ENCODE data around the gene ACACB.
A peak's percentile ranks its signal among the peaks of the same experiment; 100 is the strongest.

Gene ACACB

DNA sequence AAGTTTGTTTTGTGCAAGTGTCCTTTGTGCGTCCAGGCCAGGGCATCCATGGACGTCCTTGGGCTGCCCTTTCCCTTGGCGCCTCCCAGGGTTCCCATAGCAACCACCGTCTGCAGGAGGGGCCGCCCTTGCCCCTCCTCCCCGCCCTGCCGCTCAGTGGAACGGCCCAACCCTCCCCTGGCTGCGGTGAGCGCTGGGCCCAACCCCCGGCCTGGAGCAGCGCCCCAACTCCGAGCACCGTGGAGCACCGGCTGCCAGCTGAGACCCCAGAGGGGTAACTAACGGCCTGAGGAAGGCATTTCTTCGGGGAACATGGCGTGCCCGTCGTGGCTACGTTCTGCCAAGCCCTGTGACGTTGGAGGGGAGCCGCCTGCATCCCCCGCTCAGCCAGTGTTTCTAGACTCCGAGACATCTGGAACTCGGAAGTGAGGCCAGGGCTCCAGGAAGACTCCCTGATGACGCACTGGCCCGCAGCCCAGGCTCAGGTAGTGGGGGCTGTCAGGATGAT lies 5.3 kb upstream of the ACACB start:
- no peak for DNase-seq

DNA sequence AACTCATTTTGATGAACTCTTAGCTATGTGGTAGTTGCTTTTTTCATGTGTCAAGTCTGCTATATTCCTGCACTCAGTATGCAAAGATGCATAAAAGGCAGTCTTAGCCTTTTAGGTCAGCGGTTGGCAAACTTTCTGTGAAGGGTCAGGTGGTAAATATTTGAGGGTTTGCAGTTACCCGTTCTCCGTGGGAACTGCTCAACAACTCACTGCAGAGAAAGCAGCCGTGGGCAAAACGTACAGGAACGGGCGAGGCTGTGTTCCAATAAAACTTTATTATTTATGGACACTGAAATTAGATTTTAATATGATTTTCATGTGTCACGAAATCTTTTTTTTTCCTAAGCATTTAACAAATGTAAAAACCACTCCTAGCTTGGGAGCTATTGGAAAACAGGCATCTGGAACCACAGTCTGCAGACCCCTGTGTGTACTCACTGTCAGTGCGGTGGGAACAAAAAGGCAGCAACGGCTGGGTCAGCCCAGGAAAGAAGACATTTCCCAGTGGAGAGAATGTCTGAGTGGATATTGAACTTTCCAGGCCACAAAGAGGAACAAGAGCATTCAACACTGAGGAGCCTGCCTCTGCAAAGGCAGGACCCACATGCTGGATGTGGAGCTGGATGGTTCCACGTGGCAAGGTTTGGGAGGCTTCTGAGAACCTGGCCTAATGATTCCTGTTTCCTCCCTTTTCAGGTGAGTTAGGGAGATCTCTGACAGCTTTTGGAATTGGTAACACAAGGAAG lies 3.5 kb upstream of the ACACB start:
- no peak for DNase-seq

DNA sequence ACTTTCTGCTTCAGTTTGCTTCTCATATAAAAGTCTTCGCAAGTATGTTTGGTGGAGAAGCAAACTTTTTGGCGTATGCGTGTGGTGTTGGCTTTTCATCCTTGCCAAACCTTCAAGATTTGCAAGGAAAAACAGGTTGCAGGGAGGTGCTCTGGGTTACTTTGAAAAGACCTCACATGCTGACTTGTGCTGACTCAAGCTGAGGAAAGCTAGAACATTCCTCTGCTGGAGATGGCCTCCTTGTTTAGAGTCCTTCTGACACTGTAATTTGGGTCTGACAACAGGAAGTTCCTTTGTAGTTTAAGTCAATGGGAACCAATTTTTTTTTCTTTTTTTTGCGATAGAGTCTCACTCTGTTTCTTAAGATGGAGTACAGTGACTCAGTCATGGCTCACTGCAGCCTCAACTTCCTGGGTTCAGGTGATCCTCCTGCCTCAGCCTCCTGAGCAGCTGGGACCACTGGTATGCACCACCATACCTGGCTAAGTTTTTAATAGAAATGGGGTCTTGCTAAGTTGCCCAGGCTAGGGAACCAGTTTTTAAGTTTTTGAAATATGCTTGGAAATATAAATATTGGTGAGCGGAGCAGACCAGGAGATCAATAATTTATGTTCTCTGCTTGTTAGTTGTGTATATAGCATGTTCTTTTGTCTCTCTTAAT lies 2.6 kb upstream of the ACACB start:
- no peak for DNase-seq

DNA sequence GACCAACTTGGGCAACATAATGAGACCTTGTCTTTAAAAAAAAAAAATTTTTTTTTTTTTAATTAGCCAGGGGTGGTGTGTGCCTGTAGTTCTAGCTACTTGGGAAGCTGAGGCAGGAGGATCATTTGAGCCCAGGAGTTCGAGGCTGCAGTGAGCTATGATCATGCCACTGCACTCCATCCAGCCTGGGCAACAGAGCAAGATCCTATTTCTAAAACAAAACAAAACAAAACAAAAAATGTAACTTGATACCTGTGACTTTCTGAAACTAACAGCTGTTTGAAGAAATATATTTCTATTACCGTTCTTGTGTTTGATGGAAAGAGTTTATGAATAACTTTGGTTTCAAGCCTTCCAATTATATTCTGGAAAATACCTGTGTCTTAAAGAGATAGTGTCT lies 1.7 kb upstream of the ACACB start:
- DNase-seq: no peak

DNA sequence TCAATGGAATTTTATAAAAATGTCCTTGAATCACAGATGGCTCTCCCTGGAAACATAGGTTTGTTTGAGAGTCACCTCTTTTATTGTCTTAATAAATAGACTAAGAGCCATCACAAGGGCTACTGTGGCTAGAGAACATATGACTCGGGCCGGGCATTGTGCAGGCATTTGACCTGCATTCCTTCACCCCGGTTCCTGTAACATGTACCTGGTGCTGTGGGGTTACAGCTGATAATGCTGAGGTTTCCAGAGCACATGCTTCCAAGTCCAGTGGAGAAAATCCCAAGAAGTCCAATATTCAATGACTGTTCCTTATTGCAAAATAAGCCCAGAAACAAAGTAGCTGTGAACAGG lies 1.0 kb upstream of the ACACB start:
- no peak for DNase-seq

DNA sequence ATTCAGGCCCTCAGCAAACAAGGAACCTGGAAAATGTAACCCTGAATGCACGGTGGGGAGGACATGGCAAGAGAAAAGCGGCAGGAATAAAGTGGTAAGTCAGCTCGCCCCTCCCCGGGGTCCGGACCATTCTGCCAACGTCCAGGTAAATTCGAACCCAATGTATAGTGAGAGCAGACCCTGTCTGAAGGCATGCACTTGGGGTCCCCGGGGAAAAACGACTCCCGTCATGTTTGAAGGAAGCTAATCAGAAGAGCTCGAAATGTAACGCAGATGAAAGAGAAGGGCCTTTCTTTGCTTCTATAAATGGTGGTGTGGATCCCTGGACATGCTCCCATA lies 193 bp downstream of the ACACB start:
- no peak for DNase-seq

DNA sequence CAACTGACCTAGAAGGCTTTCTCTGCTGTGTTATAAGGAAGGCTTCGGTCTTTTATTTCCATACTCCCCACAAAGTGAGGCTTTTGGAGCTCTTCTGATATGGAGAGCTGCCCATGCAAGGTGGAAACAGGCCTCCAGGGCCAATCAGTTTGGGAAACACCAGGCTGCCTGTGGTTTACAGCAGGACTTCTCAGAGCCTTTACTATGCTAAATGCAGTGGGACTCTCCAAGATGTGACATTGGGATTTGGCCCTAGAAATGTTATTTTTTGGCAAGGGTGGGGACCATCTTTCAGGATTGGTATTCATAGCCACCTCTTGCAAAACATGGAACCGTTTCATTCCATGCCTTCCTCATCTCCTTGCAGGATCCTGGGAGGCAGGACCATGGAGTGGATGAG lies 3.7 kb downstream of the ACACB start:
- no peak for DNase-seq

DNA sequence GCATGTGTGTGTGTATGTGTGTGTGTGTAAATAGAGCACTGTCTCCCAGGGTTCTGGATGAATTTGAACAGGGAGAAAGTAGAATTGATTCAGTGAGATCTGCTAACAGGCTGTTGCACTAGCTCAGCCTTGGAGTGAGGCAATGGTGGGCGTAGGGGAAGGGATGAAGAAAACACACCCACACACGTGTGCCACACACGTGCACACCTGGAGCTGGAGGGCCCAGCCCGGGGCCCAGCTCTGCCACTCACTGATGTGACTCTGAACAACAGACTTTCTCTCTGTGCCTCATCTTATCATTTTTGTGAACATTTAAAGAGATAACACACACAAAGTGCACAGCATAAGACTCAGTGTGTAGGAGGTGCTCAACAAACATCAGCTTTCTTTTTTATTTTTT lies 4.2 kb downstream of the ACACB start:
- no peak for DNase-seq

DNA sequence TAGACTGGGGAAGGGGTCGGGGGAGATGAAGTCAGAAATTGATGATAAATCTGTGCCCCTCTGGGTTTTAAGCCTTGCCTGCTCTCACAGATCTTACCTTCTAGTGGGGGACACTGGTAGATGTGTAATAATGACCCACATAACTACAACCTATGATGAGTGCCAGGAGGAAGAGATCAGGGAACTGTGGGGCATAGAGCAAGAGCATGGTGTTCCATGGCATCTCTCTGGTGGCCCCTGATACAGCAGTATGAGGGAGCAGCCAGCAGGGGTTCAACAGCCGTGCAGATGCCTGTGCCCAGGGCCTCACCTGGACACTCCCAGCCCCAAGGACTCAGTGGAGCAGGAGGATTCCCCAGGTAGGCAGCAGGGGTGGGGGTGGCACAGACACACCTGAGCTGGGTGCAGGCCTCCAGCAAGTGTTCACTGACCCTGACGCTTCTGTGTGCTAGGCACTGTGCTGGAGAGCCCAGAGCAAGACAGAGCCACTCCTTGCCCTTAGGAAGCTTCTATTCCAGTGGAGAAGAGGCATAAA lies 5.0 kb downstream of the ACACB start:
- DNase-seq: no peak

DNA sequence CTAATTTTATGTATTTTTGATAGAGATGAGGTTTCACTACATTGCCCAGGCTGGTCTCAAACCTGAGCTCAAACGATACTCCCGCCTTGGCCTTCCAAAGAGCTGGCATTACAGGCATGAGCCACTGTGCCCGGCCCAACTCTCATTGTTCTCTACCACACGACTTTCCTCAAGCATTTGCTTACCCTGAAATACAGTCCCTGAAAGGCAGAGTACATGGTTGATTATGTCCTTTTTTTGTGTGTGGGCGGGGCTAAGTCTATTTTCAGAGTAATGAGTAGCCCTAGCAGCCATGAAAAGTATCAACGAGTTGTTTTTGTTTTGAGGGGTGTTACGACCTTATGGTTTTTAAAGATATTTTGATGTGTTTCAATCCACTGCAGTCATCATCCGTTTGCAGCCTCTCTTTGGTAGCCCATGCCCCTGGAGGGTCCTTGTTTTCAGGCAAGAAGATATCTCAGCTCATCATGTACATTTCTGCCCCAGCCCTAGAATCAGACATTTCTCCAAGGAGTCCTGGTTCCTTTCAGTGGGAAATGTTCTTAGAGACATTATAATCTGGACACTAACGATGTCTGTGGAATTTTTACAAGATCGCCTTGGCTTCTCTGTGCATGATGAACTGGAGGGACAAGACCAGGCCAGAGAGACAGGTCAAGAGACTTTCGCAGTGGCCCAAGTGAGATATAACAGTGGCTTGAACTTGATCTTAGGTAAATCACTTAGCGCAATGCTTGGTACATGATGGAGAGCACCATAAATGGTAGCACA lies 8.7 kb downstream of the ACACB start:
- DNase-seq: no peak

DNA sequence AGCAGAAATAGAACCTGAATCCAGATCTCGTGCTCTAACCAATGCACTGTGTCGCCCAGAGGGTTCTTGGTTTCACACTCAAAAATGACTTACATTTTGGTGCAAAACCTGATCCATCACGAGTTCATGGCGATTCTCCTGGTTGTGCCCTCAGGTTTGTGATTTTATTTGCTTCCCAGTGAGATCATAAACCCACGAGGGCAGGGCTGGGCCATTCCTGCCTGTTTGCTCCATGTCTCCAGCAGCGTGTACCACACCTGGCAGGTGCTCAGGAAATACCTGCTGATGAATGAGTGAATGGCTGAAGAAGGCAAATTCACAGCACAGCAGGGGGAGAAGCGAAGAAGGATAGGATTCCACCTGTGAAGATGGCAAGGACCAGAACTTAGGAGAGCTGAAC lies 9.4 kb downstream of the ACACB start:
- no peak for DNase-seq

DNA sequence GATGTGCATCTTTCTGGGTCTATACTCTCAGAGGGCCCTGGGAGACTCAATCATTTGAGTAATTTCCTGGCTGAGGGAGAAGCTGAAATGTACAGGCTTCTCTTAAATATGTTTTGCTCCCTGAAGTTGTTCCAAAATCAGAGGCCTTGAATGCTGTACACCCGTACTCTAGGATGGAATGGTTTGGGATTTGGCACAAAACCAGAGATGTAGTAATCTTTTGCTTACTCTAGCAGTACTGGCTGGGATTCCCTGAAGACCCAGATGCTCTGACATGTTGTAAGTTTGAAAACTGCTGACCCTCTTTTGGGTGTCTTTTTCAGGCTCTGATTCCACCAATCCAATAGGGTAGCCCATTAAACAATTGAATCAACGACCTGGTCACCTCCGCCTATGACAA lies 10.4 kb downstream of the ACACB start:
- no peak for DNase-seq

DNA sequence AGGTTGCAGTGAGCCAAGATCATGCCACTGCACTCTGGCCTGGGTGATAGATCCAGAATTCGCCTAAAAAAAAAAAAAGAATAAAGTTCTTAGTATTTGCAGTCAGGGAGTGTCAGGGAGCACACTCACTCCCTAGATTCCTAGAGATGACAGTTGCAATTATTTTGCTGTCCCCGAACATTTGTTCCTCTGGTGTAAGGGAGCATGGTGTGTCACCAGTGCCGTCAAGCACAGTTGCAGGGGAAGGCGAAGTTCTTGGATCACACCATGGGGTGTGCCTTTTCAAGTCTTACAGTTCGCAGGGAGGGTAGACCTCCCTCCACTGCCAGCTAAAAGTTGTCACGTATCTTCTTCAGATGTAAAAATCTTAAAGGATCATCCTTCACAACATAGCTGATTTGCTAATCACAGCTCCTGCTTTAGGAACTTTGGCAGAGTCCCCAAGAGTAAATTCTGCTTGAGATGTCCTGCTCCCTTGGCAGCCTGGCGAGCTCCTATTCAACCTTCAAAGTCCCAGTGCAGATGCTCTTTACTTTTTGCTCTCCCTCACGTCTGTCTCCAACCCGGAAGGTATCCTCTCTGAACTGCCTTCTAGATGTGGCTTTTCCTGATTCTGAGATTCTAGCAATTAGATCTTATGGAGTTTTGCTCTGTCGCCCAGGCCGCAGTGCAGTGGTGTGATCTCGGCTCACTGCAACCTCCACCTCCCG lies 11.3 kb downstream of the ACACB start:
- no peak for DNase-seq

DNA sequence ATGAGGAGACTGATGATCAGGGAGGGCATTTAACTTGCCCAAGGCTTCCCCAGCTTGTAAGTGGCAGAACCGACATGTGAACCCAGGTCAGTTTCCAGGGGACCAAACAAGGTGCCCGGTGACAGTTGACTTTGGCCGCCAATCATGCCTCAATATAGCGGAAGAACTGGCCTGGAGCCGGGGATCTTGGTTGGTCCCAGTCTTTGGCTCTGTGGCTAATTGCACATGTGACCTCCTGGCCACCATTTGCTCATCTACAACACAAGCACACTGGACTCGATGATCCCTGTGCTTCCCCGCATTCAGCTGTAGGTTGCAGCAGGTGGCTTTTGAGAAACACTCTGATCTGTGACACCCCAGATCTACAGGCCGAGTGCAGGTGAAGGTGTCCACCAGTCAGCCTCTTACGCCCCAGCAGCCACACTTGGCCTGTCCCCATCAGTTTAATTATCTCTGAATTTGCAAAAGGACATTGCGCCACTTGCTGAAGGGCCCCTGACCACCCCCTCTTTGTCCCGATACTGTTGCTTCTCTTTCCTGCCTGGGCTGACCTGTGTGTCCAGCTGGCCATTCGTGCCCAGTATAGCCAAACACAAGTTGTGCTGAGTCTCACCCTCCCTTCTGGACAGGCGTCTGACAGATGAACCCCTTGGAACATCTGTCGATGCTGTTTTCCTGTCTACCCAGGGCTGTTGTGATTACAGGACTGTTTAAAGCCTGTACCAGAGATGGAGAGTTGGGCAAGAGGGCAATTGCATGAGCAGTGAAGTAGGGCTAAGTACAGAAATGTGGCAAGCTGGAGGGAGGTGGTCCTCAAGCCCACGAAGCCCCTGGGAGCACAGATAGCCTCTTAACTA lies 14.1 kb downstream of the ACACB start:
- DNase-seq: no peak

DNA sequence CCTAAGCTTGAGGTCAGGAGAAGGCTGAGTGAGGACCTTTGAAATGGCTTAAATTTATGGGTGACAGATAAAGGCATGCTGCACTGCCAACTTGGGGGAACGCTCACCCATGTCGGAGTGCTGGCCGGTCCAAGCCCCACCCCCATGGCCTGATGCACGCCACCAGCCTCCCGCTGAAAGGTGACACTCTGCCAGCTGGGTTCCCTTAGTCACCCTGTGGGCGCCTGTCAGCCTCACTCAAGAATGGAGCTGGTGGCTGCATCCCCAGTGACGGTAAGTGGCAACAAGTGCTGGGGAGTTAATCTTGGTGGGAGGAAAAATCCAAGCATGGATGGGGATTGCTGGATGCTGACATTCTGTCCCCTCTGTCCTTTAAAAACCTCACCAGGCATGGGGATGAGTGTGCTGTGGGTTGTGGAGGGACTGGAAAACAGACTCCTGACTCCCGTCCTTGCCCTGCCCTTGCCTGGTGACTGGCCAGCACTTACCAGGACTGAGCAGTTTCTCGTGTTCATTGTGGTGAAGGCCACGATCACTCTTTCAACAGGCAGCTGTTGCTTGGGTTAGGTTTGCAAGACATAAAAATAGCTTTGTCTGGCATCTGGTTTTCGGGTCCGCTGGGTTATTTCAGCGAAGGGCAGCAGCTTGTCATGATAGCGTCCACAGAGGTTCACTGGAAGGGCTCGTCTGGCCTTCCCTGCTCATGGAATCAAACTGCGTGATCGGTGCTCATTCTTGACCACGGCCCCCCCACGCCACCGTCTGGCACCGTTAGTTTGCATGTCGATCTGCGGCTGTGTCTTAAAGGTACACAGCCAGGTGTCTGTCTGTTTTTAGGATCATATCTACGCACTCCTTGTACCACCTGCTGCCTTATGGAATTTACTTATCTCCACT lies 15.0 kb downstream of the ACACB start:
- peak; percentile 11 for DNase-seq

DNA sequence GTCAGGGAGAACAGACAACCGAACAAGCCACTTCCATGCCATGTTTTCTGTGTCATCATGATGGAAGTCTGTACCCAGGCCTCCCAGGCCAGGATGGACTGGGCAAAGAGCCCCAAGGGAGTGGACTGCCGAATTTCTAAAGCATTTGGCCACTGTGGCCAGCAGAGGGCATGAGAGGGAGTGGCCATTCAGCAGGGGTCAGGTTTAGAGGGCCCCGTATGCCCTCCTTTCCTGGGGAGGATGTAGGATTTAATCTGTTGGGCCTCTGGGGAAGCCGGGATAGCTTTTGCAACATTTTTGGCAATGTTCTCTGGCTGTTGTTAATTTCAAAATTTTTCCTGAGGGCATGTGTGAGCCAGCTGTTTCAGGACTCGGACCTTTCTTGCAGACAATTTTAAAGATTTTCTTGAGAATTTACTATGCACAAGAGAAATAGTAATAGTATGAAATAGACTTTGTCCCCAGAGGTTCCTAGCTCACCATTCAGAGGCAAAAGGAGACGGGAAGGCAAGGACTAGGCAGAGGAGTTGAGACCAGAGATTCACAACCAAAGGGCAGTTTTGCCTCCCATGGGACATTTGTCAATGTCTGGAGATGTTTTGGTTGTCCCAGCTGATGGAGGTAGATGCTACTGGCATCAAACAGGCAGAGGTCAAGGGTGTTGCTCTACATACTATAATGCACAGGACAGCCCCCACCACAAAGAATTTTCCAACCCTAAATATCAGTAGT lies 18.0 kb downstream of the ACACB start:
- no peak for DNase-seq

DNA sequence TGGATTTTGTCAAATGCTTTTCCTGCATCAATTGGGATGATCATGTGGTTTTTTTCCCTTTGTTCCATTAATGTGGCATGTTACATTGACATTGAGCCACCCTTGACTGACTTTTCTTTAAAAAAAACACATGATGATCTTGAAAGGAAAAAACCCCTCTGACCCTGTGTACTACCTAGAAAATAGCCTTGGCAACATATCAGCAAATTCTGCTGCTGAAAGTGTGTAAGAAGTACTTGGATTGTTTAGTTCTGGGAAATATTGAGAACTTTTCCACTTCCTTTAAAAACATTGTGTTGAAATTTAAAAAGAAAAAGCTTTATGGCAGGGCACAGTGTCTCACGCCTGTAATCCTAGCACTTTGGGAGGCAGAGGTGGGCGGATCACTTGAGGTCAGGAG lies 20.7 kb downstream of the ACACB start:
- no peak for DNase-seq

DNA sequence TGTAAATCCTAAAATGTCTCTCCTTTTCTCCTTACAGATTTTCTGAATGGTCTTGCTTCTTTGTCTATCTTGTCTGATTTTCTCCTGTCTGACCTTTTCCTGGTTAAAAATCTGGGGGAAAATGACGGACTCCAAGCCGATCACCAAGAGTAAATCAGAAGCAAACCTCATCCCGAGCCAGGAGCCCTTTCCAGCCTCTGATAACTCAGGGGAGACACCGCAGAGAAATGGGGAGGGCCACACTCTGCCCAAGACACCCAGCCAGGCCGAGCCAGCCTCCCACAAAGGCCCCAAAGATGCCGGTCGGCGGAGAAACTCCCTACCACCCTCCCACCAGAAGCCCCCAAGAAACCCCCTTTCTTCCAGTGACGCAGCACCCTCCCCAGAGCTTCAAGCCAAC lies 23.0 kb downstream of the ACACB start:
- no peak for DNase-seq

DNA sequence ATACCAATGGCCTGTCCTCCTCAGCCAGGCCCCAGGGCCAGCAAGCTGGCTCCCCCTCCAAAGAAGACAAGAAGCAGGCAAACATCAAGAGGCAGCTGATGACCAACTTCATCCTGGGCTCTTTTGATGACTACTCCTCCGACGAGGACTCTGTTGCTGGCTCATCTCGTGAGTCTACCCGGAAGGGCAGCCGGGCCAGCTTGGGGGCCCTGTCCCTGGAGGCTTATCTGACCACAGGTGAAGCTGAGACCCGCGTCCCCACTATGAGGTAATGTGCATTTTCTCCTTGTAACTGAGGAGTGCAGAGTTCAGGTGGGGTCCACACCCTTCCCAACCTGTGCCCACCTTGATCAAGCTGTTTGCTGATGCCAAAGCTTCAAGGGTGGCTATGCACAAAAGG lies 23.4 kb downstream of the ACACB start:
- no peak for DNase-seq

DNA sequence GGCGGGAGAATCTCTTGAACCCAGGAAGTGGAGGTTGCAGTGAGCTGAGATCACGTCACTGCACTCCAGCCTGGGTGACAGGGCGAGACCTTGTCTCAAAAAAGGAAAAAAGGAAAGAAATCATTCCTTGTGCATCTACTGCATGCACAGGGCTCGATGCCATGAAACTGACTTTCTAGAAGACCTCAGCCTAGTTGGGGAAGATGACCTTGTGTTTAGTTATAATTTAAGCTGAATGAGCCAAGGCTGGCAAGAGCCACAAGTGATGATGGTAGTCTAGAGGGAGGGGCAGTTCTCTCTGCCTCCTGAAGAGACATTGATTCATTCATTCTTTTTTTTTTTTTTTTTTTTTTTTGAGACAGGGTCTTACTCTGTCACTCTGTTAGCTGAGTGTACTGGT lies 24.2 kb downstream of the ACACB start:
- DNase-seq: no peak

Measured in NCI-H1092 (cell line).